Sigmoid colon (tissue), 4 donors: ENCODE data around the gene APOF.

Source experiments
- CTCF ChIP-seq, 4 experiments: fragments of 450-650 bp in 3 of 4; fragments of 200-600 bp in 1 of 4; IDR thresholded peaks; one replicate each; pipeline ENCODE4 v1.5.1; 2016 to 2019; ENCODE audit warnings: antibody characterized with exemption in 4 of 4, mild to moderate bottlenecking in 3 of 4, moderate library complexity in 2 of 4
- POLR2A ChIP-seq, 2 donors: fragments of 450-650 bp; IDR thresholded peaks; one replicate each; pipeline ENCODE4 v1.6.1; 2016; ENCODE audit warnings: antibody characterized with exemption in 2 of 2, mild to moderate bottlenecking in 2 of 2, moderate library complexity in 2 of 2
- POLR2AphosphoS5 ChIP-seq, 4 donors: sonication (generic); formaldehyde crosslinking; IDR thresholded peaks; one replicate each; pipeline ENCODE4 v1.6.1; 2017; ENCODE audit warnings: antibody characterized with exemption in 4 of 4

- TF ChIP-seq POLR2A (IDR thresholded peaks at IDR 0.05) = peak; percentile 61 to 82
- TF ChIP-seq POLR2AphosphoS5 (IDR thresholded peaks at IDR 0.05) = peak; percentile 40 to 83 (median 76)
- TF ChIP-seq CTCF (IDR thresholded peaks at IDR 0.05) = peak in 1 of 4 experiments; percentile 13
These were observed 2.5 kb downstream of the APOF start, which contains the start of gene STAT2 for GRCh38 chr12:56359851-56360767.
